MM.1S (cell line): ENCODE results near the gene JPT2.

ENCODE experiments used
- DNase-seq: peaks from one replicate; pipeline ENCODE4 v3.0.0-alpha.2; 2015
- H2AFZ ChIP-seq: fragments of 300-600 bp; sonication (generic); 2 replicates; pipeline ENCODE4 v1.6.0; 2016; ENCODE audit warnings: antibody characterized with exemption, low read length
- H3F3A ChIP-seq: fragments of 300-600 bp; sonication (generic); 2 replicates; pipeline ENCODE4 v1.6.1; 2016; ENCODE audit warnings: mild to moderate bottlenecking, antibody characterized with exemption, low read length, moderate library complexity, mixed read lengths; ENCODE audit not compliant: insufficient read depth
- H3K27ac ChIP-seq: fragments of 300-600 bp; sonication (generic); 2 replicates; pipeline ENCODE4 v1.5.1; 2016; ENCODE audit warnings: mild to moderate bottlenecking, low read length
- H3K27me3 ChIP-seq: fragments of 300-600 bp; sonication (generic); replicated peaks from 2 replicates; pipeline ENCODE4 v1.6.0; 2016; ENCODE audit warnings: low read length; ENCODE audit not compliant: insufficient read depth
- H3K36me3 ChIP-seq: fragments of 300-600 bp; sonication (generic); replicated peaks from 2 replicates; pipeline ENCODE4 v1.6.1; 2016; ENCODE audit warnings: mild to moderate bottlenecking, low read length, mixed read lengths; ENCODE audit not compliant: insufficient read depth
- H3K4me1 ChIP-seq: fragments of 300-600 bp; sonication (generic); 2 replicates; pipeline ENCODE4 v1.6.1; 2016; ENCODE audit warnings: low read length, mixed read lengths
- H3K4me2 ChIP-seq: fragments of 300-600 bp; sonication (generic); 2 replicates; pipeline ENCODE4 v1.6.0; 2016; ENCODE audit warnings: low read depth, low read length
- H3K4me3 ChIP-seq: fragments of 300-600 bp; sonication (generic); 2 replicates; pipeline ENCODE4 v1.5.1; 2016; ENCODE audit warnings: low read length, mixed read lengths
- H3K79me2 ChIP-seq: fragments of 300-600 bp; sonication (generic); 2 replicates; pipeline ENCODE4 v1.6.1; 2016; ENCODE audit warnings: mixed run types, low read length, mixed read lengths
- H3K9ac ChIP-seq: fragments of 300-600 bp; sonication (generic); 2 replicates; pipeline ENCODE4 v1.6.1; 2016; ENCODE audit warnings: low read length, mixed read lengths
- H3K9me2 ChIP-seq: fragments of 300-600 bp; sonication (generic); replicated peaks from 2 replicates; pipeline ENCODE4 v1.6.1; 2016; ENCODE audit warnings: mild to moderate bottlenecking, low read length, mixed read lengths; ENCODE audit not compliant: insufficient read depth
- H3K9me3 ChIP-seq: fragments of 300-600 bp; sonication (generic); replicated peaks from 2 replicates; pipeline ENCODE4 v1.6.1; 2016; ENCODE audit warnings: mild to moderate bottlenecking, low read length, mixed read lengths; ENCODE audit not compliant: insufficient read depth
- H4K20me1 ChIP-seq: fragments of 300-600 bp; sonication (generic); 2 replicates; pipeline ENCODE4 v1.6.1; 2016; ENCODE audit warnings: mild to moderate bottlenecking, low read length, moderate library complexity, mixed read lengths; ENCODE audit not compliant: insufficient read depth
- EZH2 ChIP-seq: fragments of 300-600 bp; sonication (generic); optimal IDR thresholded peaks from 2 replicates; pipeline ENCODE3; 2017; ENCODE audit warnings: low read depth, mild to moderate bottlenecking, antibody characterized with exemption, low read length, mixed read lengths
- EZH2phosphoT487 ChIP-seq: fragments of 300-600 bp; sonication (generic); IDR thresholded peaks from 2 replicates; pipeline ENCODE4 v1.6.1; 2018; ENCODE audit warnings: antibody characterized with exemption, low read length
- TF ChIP-seq, protein P1 (sequence below): fragments of 300-600 bp; sonication (generic); IDR thresholded peaks from 2 replicates; pipeline ENCODE4 v1.5.1; 2016; ENCODE audit warnings: antibody characterized with exemption, low read length, mixed read lengths

Gene JPT2

DNA sequence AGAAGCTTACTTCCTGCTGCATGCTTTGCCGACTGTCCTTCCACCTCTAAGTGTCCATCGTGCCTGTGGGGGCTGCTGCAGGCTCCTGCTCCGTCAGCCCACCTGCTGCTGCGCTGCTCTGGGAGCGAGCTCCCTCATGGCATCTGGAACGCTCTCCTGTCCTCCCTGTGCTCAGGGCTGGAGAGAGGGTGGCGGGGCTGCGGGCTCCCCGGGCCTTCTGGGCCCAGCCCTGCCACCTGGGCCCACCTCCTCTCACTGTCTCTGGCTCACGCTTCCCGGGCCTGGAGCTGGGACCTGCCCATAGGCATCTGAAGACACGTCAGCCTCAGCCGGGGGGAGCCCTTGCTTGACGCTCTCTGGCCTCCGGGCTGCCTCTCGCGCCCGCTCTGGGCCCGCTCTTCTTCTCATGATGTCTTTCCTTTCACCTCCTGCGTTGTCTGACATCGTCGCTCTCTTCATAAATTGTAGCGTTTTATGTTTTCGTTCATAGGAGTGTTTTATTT, 66.3 kb downstream of the JPT2 start:
- no peaks in the 10 kb centered on the region for H3K9me2 ChIP-seq
- no peak for DNase-seq
- no peak overlapping the region for H2AFZ ChIP-seq
- no peaks in the 10 kb centered on the region for H3K79me2 ChIP-seq
- TF ChIP-seq EZH2phosphoT487 (no peak), EZH2 (no peak)
- TF ChIP-seq, protein P1, sequence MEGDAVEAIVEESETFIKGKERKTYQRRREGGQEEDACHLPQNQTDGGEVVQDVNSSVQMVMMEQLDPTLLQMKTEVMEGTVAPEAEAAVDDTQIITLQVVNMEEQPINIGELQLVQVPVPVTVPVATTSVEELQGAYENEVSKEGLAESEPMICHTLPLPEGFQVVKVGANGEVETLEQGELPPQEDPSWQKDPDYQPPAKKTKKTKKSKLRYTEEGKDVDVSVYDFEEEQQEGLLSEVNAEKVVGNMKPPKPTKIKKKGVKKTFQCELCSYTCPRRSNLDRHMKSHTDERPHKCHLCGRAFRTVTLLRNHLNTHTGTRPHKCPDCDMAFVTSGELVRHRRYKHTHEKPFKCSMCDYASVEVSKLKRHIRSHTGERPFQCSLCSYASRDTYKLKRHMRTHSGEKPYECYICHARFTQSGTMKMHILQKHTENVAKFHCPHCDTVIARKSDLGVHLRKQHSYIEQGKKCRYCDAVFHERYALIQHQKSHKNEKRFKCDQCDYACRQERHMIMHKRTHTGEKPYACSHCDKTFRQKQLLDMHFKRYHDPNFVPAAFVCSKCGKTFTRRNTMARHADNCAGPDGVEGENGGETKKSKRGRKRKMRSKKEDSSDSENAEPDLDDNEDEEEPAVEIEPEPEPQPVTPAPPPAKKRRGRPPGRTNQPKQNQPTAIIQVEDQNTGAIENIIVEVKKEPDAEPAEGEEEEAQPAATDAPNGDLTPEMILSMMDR, result no peak
- H3K9me3 ChIP-seq, result no peaks in the 10 kb centered on the region
- H3K4me3 ChIP-seq, result no peak overlapping the region
- H3K4me2 ChIP-seq, result no peak overlapping the region
- no peaks in the 10 kb centered on the region for H3K4me1 ChIP-seq
- no peaks in the 10 kb centered on the region for H3K36me3 ChIP-seq
- H3K27me3 ChIP-seq, result no peaks in the 10 kb centered on the region
- no peak overlapping the region for H3K27ac ChIP-seq
- H3K9ac ChIP-seq, result no peak overlapping the region
- no peaks in the 10 kb centered on the region for H4K20me1 ChIP-seq
- H3F3A ChIP-seq, result 0 out of 2 replicates have a peak, but pooled peaks cover 2% of the 10 kb centered on the region

DNA sequence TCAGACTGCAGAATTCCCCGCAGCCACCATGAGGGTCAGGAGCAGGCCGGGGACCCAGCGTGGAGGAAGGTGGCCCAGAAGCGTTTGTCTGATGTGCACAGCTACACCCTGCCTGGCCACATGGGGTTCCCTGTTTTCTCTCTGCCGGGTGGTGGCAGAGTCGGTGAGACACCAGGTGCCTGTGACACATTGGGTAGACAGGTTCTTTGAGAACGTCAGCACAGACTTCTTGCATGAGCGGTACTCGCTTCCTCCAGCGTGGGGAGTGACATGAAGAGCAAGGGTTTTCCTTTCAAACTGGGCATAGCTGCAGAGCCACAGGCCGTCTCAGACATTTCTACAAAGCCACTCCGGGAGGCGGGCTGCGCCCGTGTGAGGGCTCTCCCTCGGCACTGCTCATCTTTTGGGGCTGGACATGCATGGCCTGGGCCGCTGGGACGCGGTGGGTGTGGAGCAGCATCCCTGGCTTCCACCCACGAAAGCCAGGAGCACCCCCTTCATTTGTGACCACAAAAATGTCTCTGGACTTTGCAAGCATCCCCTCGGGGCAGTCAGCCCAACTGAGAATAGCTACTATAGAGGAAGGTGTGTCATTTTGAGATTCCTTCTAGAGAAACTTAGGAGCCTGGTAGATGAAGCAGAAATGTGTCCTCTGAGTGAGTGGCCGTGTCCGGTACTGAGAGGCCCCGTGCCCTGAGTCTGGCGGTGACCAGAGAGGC, 67.3 kb downstream of the JPT2 start:
- Histone ChIP-seq H3K9ac (no peak overlapping the region), H3K27me3 (no peaks in the 10 kb centered on the region), H3K27ac (no peak overlapping the region), H3K4me1 (no peaks in the 10 kb centered on the region), H3K9me2 (no peaks in the 10 kb centered on the region), H3F3A (no peaks in the 10 kb centered on the region), H3K36me3 (no peaks in the 10 kb centered on the region), H2AFZ (no peak overlapping the region), H4K20me1 (no peaks in the 10 kb centered on the region), H3K79me2 (no peaks in the 10 kb centered on the region), H3K4me3 (no peak overlapping the region), H3K9me3 (no peaks in the 10 kb centered on the region), H3K4me2 (no peak overlapping the region)
- no peak for DNase-seq
- TF ChIP-seq, protein P1, result no peak
- TF ChIP-seq EZH2 (no peak), EZH2phosphoT487 (no peak)

DNA sequence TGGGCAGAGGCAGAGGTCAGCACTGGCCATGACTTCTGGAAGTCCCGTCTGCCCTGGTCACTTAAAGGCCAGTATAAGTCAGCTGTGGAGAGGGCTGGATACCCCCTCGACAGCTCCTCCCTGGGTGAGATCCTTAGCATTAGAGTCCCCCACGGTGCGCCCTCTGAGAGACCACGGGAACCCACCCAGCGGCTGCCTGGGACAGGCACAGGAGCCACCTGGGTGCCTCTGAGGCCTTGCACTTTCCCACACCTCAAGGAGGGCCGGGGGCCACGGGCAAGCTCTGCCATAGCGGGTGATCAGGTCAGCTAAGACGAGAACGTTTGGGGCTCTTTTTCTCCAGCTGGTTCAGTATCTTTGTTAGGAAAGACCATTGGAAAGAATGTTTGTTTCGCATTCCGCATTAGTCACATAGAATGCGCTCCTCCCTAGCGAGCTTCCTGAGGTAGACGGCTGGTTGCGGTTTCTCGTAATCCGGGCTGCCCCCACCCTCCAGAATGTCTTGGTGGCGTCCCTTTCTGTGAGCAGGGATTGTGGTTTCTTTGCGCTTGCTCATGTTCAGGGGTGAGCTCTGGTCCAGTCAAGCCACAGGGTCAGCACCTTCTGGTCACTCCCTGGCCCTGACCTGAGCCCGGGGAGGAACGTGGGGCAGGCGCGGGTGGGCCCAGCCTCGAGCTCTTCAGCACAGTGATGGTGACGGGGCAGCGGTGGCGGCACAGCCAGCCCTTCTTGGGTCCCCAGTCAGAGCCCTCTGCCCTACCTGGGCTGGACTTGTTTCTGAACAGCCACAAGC, 68.0 kb downstream of the JPT2 start:
- DNase-seq, result no peak
- Histone ChIP-seq H3K27me3 (no peaks in the 10 kb centered on the region), H3K9me3 (no peaks in the 10 kb centered on the region), H3K79me2 (no peaks in the 10 kb centered on the region), H3K9ac (no peak overlapping the region), H2AFZ (no peak overlapping the region), H4K20me1 (no peaks in the 10 kb centered on the region), H3K4me3 (no peak overlapping the region), H3K36me3 (no peaks in the 10 kb centered on the region), H3K27ac (no peak overlapping the region), H3K9me2 (no peaks in the 10 kb centered on the region), H3F3A (no peaks in the 10 kb centered on the region), H3K4me2 (no peak overlapping the region), H3K4me1 (no peaks in the 10 kb centered on the region)
- TF ChIP-seq EZH2phosphoT487, result no peak
- TF ChIP-seq, protein P1, result no peak
- no peak for TF ChIP-seq EZH2
